Gastroesophageal sphincter (tissue), 4 donors: ENCODE data around the gene NUP205. TPM values are rescaled to one million over a fixed set of nuclear protein-coding genes. Genes with fewer than 3 reads are reported as not detected.

ENCODE experiments used
- ATAC-seq: fragments of 150-250 bp; one replicate; pipeline ENCODE4 v1.9.1; 2016; ENCODE audit warnings: mild to moderate bottlenecking, moderate library complexity
- H3K27ac ChIP-seq, 4 donors: fragments of 200-600 bp; sonication (generic) in 3 of 4; 1 replicate in 3 of 4; 2 replicates in 1 of 4; pipeline ENCODE4 v1.5.1; 2016 to 2019
- H3K27me3 ChIP-seq: fragments of 200-600 bp; sonication (generic); one replicate; pipeline ENCODE4 v1.5.1; 2019
- H3K36me3 ChIP-seq, 2 donors: fragments of 200-600 bp; sonication (generic); one replicate each; pipeline ENCODE4 v1.5.1; 2019; ENCODE audit warnings: control low read depth in 1 of 2
- H3K4me1 ChIP-seq, 3 donors: fragments of 200-600 bp; sonication (generic); 1 replicate in 2 of 3; 2 replicates in 1 of 3; pipeline ENCODE4 v1.5.1; 2016 to 2019; ENCODE audit warnings: control low read depth in 2 of 3
- H3K4me3 ChIP-seq, 2 donors: fragments of 200-600 bp; sonication (generic); one replicate each; pipeline ENCODE4 v1.5.1; 2019; ENCODE audit warnings: mild to moderate bottlenecking in 1 of 2, moderate library complexity in 1 of 2
- H3K9me3 ChIP-seq, 3 donors: fragments of 200-600 bp; sonication (generic); one replicate each; pipeline ENCODE4 v1.5.1; 2017 to 2019; ENCODE audit warnings: control low read depth in 2 of 3
- CTCF ChIP-seq, 4 experiments: fragments of 200-600 bp in 2 of 4; fragments of 450-650 bp in 2 of 4; sonication (generic) in 1 of 4; IDR thresholded peaks; one replicate each; pipeline ENCODE4 v1.5.1; 2017 to 2019; ENCODE audit warnings: antibody characterized with exemption in 4 of 4, mild to moderate bottlenecking in 2 of 4, moderate library complexity in 2 of 4
- EP300 ChIP-seq: sonication (generic); formaldehyde crosslinking; IDR thresholded peaks from one replicate; pipeline ENCODE4 v1.6.1; 2017; ENCODE audit warnings: antibody characterized with exemption, mild to moderate bottlenecking
- POLR2A ChIP-seq, 2 donors: fragments of 450-650 bp; IDR thresholded peaks; one replicate each; pipeline ENCODE4 v1.6.1; 2017; ENCODE audit warnings: antibody characterized with exemption in 2 of 2, mild to moderate bottlenecking in 2 of 2, moderate library complexity in 1 of 2
- POLR2AphosphoS5 ChIP-seq: sonication (generic); formaldehyde crosslinking; IDR thresholded peaks from one replicate; pipeline ENCODE4 v1.6.1; 2017; ENCODE audit warnings: antibody characterized with exemption
- WGBS, 2 donors: methylation state at CpG; one replicate each; pipeline ENCODE4 v1.1.5; 2018; ENCODE audit warnings: low coverage in 1 of 2; 5-methylcytosine and 5-hydroxymethylcytosine counted together
- total RNA-seq, 4 donors: library from RNA; depleted of rRNA; stranded (reverse); fragments of >200 nt; gene quantifications; one replicate each; pipeline ENCODE4 v1.1.0, GENCODE V29; 2016

NUP205 gene
- total RNA-seq, 4 donors from 2014 or later, result 28.4 to 38.8 (median 32.4) TPM

GRCh38 chr7:135662373-135663114, 104.8 kb downstream of the NUP205 start, which contains the start of gene STMP1:
TSS of gene STMP1 (plus strand) at chr7:135662514.
- Histone ChIP-seq H3K27ac (peak within 1 kb of the TSS; percentile 75 to 92 (median 88)), H3K27me3 (no peaks in the 10 kb centered on the region), H3K9me3 (no peaks in the 10 kb centered on the region), H3K4me3 (peak within 1 kb of the TSS; percentile 83 to 84), H3K4me1 (peaks cover 0 to 42% (median 7%) of the 10 kb centered on the region in 3 donors), H3K36me3 (peaks cover 0 to 6% of the 10 kb centered on the region in 2 donors)
- TF ChIP-seq POLR2A (IDR thresholded peaks at IDR 0.05) (peak; percentile 89), CTCF (IDR thresholded peaks at IDR 0.05) (peak in 2 of 4 experiments; percentile 65 to 93), EP300 (no peak), POLR2AphosphoS5 (peak; percentile 98)
- 0 to 1% methylated on average over 5 to 14 of the region's 60 CpGs for WGBS, 2 donors
- peak; percentile 97 for ATAC-seq

GRCh38 chr7:135664046-135664589, 106.4 kb downstream of the NUP205 start:
- Histone ChIP-seq H3K9me3 (no peaks in the 10 kb centered on the region), H3K4me3 (no peak overlapping the region), H3K27ac (peak overlapping the region in 2 of 4 donors; percentile 87 to 92), H3K36me3 (peaks cover 0 to 6% of the 10 kb centered on the region in 2 donors), H3K4me1 (peaks cover 0 to 43% (median 7%) of the 10 kb centered on the region in 3 donors), H3K27me3 (no peaks in the 10 kb centered on the region)
- TF ChIP-seq CTCF (IDR thresholded peaks at IDR 0.05) (no peak), POLR2A (IDR thresholded peaks at IDR 0.05) (no peak), EP300 (no peak), POLR2AphosphoS5 (no peak)
- 47 to 71% methylated on average over 1 of the region's 3 CpGs for WGBS, 2 donors
- ATAC-seq, result no peak

- no peak for ATAC-seq
Observed at GRCh38 chr7:135665042-135665441, 107.3 kb downstream of the NUP205 start.

GRCh38 chr7:135666156-135666555, 108.4 kb downstream of the NUP205 start:
- Histone ChIP-seq H3K4me3 (no peak overlapping the region), H3K4me1 (peaks cover 2 to 63% (median 7%) of the 10 kb centered on the region in 3 donors), H3K27ac (no peak overlapping the region), H3K36me3 (peaks cover 0 to 6% of the 10 kb centered on the region in 2 donors), H3K9me3 (no peaks in the 10 kb centered on the region), H3K27me3 (no peaks in the 10 kb centered on the region)
- TF ChIP-seq CTCF (IDR thresholded peaks at IDR 0.05) (no peak), EP300 (no peak), POLR2AphosphoS5 (no peak), POLR2A (IDR thresholded peaks at IDR 0.05) (no peak)
- WGBS, 2 donors, result 91 to 100% methylated on average over 3 to 11 of the region's 11 CpGs
- ATAC-seq, result no peak

More at GRCh38 chr7:135665042-135665441, 107.3 kb downstream of the NUP205 start:
- Histone ChIP-seq H3K9me3 (no peaks in the 10 kb centered on the region), H3K27ac (no peak overlapping the region), H3K4me3 (no peak overlapping the region), H3K36me3 (peaks cover 0 to 6% of the 10 kb centered on the region in 2 donors), H3K4me1 (peaks cover 0 to 52% (median 7%) of the 10 kb centered on the region in 3 donors), H3K27me3 (no peaks in the 10 kb centered on the region)
- WGBS, 2 donors, result 51 to 67% methylated on average over 3 of the region's 3 CpGs
- TF ChIP-seq POLR2A (IDR thresholded peaks at IDR 0.05), result no peak
- no peak for TF ChIP-seq EP300
- TF ChIP-seq CTCF (IDR thresholded peaks at IDR 0.05), result no peak
- no peak for TF ChIP-seq POLR2AphosphoS5
